Hindlimb muscle (tissue), 1 donor: ENCODE measurements around the gene SCT. TPM values are rescaled to one million over a fixed set of nuclear protein-coding genes. Genes with fewer than 3 reads are reported as not detected.

Source experiments
- DNase-seq: peaks from one replicate; pipeline ENCODE4 v3.0.0-alpha.2; 2013
- polyA plus RNA-seq: library from polyadenylated mRNA; unstranded; fragments of 120-200 nt; gene quantifications from one replicate; pipeline ENCODE4 v1.2.1, GENCODE V29; 2013; ENCODE audit not compliant: insufficient read length

SCT gene
- polyA plus RNA-seq, 1 donor = 127 TPM

GRCh38 chr11:609341-609811 lies 17.6 kb downstream of the SCT start:
- no peak for DNase-seq

- no peak for DNase-seq
These were observed 18.2 kb downstream of the SCT start for GRCh38 chr11:608791-609251.

GRCh38 chr11:607971-608659 lies 18.9 kb downstream of the SCT start:
- no peak for DNase-seq

- DNase-seq = no peak
These were observed 19.8 kb downstream of the SCT start for GRCh38 chr11:607020-607780.

- DNase-seq = no peak
These were observed 20.7 kb downstream of the SCT start for GRCh38 chr11:606245-606644.

GRCh38 chr11:605286-606129 lies 21.5 kb downstream of the SCT start:
- no peak for DNase-seq

GRCh38 chr11:603154-603553 lies 23.8 kb downstream of the SCT start:
- no peak for DNase-seq

- DNase-seq = no peak
These were observed 25.3 kb downstream of the SCT start for GRCh38 chr11:601573-602245.

GRCh38 chr11:598005-598680 lies 28.8 kb downstream of the SCT start:
- DNase-seq = no peak

GRCh38 chr11:597166-597725 lies 29.7 kb downstream of the SCT start:
- DNase-seq = no peak

GRCh38 chr11:596374-596773 lies 30.6 kb downstream of the SCT start:
- no peak for DNase-seq

GRCh38 chr11:595400-595799 lies 31.6 kb downstream of the SCT start:
- DNase-seq = no peak

- no peak for DNase-seq
These were observed 33.6 kb downstream of the SCT start for GRCh38 chr11:593347-593746.

GRCh38 chr11:592918-593317 lies 34.1 kb downstream of the SCT start:
- DNase-seq = no peak

- no peak for DNase-seq
These were observed 34.5 kb downstream of the SCT start for GRCh38 chr11:592501-592900.

- no peak for DNase-seq
These were observed 36.0 kb downstream of the SCT start for GRCh38 chr11:590997-591396.

- no peak for DNase-seq
These were observed 37.2 kb downstream of the SCT start for GRCh38 chr11:589798-590197.

- no peak for DNase-seq
These were observed 39.0 kb downstream of the SCT start for GRCh38 chr11:587978-588380.

GRCh38 chr11:587546-587945 lies 39.4 kb downstream of the SCT start:
- DNase-seq = no peak

- no peak for DNase-seq
These were observed 40.3 kb downstream of the SCT start for GRCh38 chr11:586376-587316.
